ENCODE data around the gene SPATA9. TPM values are rescaled to one million over a fixed set of nuclear protein-coding genes. Genes with fewer than 3 reads are reported as not detected.

SPATA9 gene
- total RNA-seq, 1 donor from 2014 or later: not detected

DNA sequence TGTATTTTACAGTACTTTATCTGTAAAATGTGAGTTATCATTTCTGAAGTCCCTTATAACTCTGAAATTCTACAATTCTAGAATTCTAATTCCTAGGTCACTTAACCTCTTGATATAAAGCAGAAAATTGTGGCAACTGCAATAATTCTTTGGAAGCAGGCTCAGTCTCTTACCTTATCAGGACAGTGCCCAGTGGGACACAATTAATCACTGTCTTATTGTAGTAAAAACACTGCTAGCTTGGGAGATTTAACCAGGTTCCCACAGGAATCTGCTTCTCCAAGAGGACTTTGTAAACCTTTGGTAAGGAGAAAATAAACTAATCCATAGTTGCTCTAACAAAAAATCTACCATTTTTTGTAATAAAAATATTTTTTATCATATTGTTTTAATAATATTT lies 18.3 kb upstream of the SPATA9 start:
- no peak for ATAC-seq (ENCODE audit: poor library complexity)
- DNase-seq: no peak
- intact Hi-C loops (cut with DNase I): no loop called here

DNA sequence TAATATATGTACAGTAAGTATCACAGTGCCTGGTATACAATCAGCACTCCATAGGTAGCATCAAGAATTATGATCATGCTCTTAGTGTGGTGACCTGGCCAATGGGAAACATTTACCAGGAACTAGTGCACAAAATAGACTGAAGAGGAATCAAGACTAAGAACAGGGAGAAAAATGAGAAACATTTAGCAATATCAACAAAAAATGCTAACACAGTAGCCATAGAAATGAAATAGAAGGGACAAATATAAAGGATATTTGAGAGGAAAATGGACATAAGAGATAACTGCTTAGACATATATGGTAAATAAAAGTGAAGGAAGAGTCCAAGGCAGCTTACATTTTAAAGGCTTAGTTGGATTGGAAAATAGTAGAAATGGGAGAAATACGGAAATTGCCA lies 16.5 kb upstream of the SPATA9 start:
- ATAC-seq (ENCODE audit: poor library complexity) (no peak), DNase-seq (no peak)

DNA sequence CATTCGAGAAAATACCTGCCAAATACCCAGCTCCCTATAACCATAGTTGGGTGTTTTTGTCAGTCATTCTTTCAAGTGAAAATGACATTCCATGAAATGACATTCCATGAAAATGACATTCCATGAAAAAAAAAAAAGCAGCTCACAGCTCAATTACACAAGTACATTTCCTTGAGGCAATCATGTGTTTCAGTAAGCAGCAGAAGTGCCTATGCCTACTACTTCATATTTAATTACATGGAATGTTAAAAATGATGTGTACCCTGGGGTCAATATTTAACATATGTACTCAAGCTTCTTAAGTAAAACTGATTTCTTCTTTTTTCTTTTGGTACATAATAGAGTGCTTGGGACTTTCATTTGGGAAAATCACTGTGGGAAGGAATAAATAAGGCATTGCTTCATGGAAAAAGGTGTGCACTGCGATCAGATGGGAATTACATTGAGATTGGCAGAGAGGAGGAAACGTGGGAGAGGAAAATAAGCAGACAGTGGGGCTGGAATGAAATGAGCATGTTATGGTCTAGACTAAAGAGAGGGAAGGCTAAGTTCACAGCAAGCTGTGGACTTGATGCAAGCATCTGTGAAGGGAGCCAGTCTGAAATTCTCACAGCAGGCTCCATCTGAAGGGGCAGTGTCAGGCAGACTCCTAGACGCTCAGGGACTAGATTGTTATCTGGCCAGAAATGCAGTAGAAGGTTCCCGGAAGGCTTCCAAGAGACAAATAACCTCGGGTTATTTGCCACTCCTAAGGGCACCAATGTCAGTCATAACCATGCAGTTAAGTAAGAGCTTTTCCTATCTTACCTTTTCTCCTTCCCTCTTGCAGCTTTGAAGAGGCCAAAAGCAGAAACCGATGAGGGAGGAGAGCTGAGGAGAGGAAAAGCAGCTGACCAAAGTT lies 15.2 kb upstream of the SPATA9 start:
- intact Hi-C loops (cut with DNase I): no loop called here
- ATAC-seq (ENCODE audit: poor library complexity): no peak
- no peak for DNase-seq

More for the DNA sequence above, 16.5 kb upstream of the SPATA9 start:
- intact Hi-C loops (cut with DNase I): no loop called here

DNA sequence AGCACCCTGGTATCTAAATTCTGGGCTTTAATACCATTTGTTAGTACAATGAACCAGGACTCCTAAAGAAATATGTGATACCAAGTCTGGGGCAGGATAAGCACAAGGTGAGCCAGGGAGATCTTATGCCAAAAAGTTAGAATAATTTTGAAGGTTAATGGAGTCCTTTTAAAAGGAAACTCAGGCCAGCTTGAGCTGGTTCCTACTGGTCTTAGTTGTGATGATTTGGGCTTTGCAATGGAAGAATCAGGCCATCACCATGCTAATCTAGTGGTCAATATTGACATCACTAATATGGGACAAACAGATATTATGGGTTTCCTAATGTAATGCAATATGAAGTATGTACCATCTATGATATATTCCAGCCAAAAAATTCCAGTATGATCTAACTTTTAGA lies 7.5 kb upstream of the SPATA9 start:
- no peak for ATAC-seq (ENCODE audit: poor library complexity)
- DNase-seq: no peak
- intact Hi-C loops (cut with DNase I): no loop called here

DNA sequence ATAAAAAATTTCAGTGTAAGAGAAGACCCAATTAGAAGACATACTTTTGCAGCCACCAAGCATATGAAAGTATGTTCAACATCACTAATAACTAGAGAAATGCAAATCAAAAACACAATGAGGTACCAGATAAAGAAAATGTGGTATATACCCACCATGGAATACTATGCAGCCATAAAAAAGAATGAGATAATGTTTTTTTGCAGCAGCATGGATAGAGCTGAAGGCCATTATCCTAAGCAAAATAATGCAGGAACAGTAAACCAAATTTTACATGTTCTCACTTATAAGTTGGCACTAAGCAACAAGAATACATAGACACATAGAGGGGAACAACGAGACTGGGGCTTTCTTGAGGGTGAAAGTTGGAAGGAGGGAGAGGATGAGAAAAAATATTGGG lies 6.9 kb upstream of the SPATA9 start:
- ATAC-seq (ENCODE audit: poor library complexity) (no peak), DNase-seq (no peak)
- intact Hi-C loops (cut with DNase I): no loop called here

DNA sequence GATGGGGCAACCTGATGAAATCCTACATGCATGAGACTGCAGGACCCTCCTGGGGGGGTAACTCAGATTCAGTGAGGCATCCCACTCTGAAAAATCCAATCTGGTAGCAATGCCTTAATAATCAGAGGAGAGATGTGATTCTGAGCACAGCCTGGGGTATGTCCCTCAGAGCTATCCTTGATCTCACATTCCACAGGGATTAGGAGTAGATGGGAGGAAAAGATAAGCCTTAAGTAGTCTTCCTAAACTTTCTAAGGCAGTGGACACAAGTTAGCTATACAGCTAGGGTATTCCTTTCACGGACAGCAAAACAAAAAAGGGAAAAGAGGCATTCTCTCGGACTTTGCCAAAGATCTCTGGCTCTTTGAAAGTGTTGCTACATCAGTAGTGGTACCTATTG lies 3.9 kb upstream of the SPATA9 start:
- no peak for ATAC-seq (ENCODE audit: poor library complexity)
- intact Hi-C loops (cut with DNase I): no loop called here
- DNase-seq: no peak

DNA sequence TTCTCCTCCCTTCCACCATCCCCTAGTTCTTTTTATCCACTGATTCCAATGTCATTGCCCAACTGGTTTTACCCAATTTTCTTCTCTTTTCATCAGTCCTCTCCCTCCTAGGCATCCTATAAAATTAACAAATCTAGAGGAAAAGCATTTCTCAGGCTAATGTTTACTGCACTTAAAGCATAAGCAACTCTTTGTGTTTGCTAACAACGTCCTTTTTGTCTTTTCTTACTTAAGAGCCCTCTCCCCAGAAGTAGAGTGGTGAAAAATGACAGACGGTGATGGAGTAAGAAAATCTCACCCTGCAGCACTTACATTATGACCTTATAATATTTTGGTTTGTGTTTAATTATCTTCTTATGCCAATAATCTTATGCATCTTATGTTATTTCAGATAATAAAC lies 1.6 kb upstream of the SPATA9 start:
- intact Hi-C loops (cut with DNase I): no loop called here
- ATAC-seq (ENCODE audit: poor library complexity): no peak
- DNase-seq: no peak

DNA sequence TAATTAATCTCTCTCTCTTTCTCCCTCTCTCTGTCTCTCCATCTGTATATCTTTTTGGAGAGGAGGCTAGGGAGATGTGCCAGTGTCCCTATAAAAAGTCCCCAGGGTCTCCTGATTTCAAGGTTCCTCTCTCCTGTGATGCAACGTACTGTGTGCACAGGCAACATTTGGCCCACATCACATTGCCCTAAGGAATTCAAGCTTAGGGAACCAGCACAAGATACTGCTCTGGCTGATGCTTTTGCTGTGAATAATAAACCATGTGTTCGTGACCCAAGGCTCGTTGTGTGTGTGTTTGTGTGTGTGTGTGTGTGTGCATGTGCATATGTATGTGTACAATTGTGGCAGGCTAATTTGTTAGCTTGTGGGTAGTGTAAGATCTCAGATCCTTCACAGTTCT lies 9.7 kb downstream of the SPATA9 start:
- ATAC-seq (ENCODE audit: poor library complexity) (peak; percentile 69), DNase-seq (peak; percentile 53)
- intact Hi-C loops (cut with DNase I): no loop called here

DNA sequence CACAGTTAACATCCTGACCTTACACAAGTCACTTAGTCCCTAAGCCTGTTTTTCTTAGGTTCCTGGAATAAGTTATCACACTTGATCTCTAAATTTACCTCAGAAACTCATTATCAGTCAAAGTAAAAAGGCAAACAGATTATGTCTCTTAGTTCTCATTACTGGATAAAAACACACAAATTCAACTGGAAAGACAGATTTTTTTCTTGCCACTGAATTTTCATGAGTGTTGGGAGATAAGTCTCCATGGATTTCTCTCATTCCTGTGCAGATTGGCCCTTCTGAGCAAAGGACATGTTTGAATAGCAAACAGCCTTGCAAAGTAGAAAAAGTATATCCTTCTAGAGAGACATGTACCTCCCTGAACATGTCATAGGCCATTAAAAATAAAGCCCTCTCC lies 10.2 kb downstream of the SPATA9 start:
- no peak for ATAC-seq (ENCODE audit: poor library complexity)
- intact Hi-C loops (cut with DNase I): no loop called here
- no peak for DNase-seq

DNA sequence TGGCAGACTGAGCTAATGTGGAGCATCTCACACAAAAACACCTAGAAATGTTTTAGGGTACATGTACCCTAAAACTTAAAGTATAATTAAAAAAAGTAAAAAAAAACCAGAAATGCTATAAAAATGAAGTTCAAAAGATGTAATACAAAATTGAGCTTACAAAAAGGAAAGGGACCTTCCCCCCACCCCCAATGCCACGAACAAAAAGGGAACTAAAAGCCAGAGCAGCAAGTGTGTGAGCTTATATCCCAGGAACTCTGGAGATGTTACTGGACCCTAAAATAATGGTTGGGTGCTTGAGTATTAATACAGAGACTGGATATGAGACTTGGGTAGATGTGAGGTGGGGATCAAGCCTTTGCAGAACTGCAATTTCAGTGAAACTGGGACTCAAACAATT lies 11.0 kb downstream of the SPATA9 start:
- intact Hi-C loops (cut with DNase I): no loop called here
- ATAC-seq (ENCODE audit: poor library complexity): no peak
- no peak for DNase-seq

DNA sequence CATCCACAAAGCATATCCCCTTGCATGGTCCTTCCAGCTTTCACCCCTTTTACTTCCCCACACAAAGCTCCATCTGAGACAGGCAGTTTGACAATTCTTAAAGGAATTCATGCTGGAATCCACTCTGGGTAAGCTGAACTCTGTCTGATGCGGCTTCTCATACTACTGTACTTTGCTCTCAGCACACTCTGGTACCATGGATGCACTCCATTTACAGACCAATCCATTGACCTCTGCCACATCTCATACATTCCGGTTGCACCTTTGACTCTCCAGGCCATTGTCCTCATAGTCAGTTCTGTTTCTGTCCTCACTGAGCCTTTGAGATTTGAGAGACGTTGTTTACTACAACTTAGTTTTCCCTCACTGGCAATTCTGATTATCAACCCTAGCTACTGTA lies 12.2 kb downstream of the SPATA9 start:
- intact Hi-C loops (cut with DNase I): no loop called here
- DNase-seq (no peak), ATAC-seq (ENCODE audit: poor library complexity) (no peak)

DNA sequence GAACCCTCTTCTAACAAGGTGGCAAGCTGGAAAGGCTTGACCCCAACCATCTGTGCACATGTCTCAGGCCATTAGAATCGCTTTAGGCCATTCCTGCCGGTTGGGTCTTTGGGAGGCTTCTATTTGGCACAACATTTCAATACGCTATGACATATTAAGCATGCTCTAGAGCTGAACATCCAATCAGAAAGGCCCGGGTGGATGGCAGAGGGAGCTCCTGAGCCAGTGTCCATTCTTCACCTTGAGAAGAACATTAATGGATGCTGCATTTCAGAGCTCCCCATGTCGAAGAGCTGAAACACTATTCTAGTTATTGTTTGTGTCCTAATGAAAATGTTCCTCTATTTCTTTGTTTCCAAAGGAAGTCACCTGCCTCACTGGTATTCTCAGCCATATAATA lies 12.8 kb downstream of the SPATA9 start:
- ATAC-seq (ENCODE audit: poor library complexity) (no peak), DNase-seq (no peak)
- intact Hi-C loops (cut with DNase I): loop anchor here (5.0 kb wide), 1 partner anchor 67 kb away; no protein-coding TSS in a partner anchor

DNA sequence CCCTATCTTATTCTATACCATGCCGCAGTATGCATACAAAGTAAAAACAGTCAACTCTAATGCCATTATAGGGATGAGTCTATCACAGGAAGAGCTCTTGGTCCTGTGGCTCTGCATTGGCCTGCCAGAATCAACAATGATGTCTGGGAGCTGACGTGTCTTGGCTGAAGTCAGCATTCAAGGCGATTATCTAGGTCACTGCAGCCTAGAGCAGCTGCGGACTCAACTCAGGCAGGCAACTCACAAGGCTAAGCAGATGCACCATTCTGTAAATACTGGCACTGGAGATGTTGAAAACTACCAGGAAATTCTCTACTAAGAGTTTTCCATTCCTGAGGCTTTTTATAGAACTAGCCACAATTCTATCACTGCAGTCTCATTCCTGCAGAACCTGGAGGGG lies 13.3 kb downstream of the SPATA9 start:
- peak; percentile 75 for DNase-seq
- peak; percentile 93 for ATAC-seq (ENCODE audit: poor library complexity)
- intact Hi-C loops (cut with DNase I): loop anchor here (5.0 kb wide), 1 partner anchor 68 kb away; no protein-coding TSS in a partner anchor

DNA sequence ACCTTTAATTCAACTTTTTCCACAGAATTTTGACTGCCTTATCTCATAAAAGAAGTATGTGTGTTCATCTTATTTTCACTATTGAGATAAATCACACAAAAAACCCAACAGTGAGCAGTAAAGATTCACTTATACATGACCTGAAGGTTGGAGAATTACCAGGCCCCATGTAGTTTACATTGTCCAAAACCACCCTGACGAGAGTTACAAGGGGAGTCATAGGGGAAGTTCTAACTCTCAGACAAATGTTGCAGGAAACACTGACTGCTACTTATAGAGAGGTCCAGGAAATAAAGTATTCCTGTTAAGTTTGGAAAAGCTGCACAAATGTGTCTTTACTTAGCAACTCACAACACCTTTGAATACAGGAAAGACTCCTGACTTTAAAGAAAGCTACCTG lies 14.1 kb downstream of the SPATA9 start:
- DNase-seq (no peak), ATAC-seq (ENCODE audit: poor library complexity) (no peak)
- intact Hi-C loops (cut with DNase I): loop anchor here (5.0 kb wide), 1 partner anchor 69 kb away; no protein-coding TSS in a partner anchor

DNA sequence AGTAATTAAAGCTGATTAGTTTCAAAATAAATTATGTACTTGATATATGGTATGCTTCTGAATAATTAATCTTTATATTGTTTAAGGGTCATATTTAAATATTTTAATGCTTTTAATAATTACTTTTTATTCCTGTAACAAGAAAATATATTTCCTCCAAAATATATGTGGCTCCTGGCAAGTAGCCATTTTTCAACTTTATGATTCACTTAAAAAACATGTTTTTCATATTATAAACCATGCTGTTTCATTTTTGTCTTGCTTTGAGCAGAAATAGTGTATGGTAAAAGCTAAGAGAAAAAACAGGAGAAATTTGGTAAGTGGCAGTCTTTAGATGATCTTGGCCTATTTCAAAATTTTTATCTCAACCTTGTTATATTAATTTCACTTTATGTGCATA lies 14.6 kb downstream of the SPATA9 start:
- ATAC-seq (ENCODE audit: poor library complexity) (no peak), DNase-seq (no peak)
- intact Hi-C loops (cut with DNase I): loop anchor here (5.0 kb wide), 1 partner anchor 69 kb away; no protein-coding TSS in a partner anchor

DNA sequence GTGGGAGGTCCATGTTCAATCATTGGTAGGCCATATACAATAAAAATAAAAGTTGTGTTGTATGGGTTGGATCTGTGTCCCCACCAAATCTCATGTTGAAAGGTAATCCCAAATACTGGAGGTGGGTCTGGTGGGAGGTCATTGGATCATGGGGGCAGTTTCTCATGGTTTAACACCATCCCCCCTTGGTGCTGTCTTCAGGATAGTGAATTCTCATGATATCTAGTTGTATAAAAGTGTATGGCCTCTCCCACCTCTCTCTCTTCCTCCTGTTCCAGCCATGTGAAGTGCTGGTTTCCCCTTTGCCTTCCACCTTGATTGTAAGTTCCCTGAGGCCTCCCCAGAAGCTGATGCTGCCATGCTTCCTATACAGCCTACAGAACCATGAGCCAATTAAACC lies 15.1 kb downstream of the SPATA9 start:
- DNase-seq (no peak), ATAC-seq (ENCODE audit: poor library complexity) (no peak)
- intact Hi-C loops (cut with DNase I): loop anchor here (5.0 kb wide), 1 partner anchor 70 kb away; no protein-coding TSS in a partner anchor

DNA sequence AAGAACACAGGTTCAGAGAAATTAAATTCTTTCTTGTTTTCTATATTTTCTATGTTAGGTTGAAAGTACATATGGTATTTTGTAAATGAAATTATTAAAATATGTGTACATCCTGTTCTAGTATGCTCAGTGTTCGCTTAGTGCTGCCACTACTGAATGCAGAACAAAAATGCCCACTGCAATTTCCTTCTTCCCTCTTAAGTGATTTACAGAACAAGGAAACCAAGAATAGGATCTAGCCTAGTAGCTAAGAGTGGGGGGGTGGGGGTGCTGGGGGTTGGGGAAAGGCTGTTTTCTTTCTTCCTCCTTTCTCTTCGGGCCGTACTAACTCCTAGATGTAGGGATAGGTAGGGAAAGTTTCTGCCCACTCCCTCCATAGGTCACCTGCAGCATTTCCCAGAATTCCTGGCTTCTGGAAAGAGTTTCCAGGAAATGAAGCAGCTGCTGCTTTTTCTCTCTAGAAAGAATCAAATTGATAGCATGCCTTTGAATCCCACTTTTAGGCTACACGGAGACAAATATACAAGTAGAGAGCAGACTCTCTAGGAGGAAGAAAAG lies 15.7 kb downstream of the SPATA9 start:
- intact Hi-C loops (cut with DNase I): loop anchor here (5.0 kb wide), 1 partner anchor 70 kb away; no protein-coding TSS in a partner anchor
- ATAC-seq (ENCODE audit: poor library complexity) (no peak), DNase-seq (no peak)

DNA sequence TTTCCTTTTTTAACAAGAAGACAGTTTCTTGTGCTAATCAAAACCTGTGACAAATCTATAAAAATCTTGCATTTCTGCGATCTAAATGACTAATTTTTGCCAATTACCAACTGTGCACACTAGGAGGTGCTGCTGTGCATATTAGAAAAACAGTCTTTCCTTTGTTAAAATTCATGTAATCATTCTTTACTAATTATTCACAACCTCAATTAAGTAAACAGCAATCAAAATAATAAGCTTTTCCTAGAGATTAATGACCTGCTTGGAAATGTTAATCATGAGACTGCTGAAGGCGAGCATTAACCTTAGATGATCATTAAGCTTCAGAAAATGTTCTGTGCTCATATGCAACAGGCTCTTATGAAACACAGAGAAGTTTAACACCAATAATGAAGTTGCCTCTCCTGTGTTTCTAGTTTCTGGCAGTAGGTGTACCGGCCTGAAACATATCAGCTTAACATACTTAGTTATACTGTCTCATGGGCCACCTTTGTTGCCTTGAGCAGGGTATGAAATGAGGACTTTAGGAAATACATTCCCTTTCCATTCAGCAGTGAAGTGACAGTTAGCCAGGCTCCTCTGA lies 18.5 kb downstream of the SPATA9 start:
- peak; percentile 60 for ATAC-seq (ENCODE audit: poor library complexity)
- intact Hi-C loops (cut with DNase I): loop anchor here (2.0 kb wide), 1 partner anchor 183 kb away; no protein-coding TSS in a partner anchor

DNA sequence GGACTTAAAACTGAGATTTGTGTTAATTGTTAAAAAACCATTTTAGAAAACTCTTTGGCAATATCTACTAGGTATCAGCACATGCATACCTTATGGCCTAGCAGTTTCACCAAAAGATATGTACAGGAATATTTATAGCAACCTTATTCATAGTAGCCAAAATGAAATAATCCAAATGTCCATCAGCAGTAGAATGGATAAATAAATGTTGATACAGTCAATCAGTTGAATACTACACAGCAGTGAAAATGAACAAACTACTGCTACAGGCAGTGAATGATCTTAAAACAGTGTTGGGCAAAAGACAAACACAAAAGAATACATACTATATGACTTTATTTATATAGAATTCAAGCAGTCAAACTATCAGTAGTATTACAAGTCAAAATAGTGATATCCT lies 19.8 kb downstream of the SPATA9 start:
- intact Hi-C loops (cut with DNase I): no loop called here
- ATAC-seq (ENCODE audit: poor library complexity) (no peak), DNase-seq (no peak)

More for the DNA sequence above, 18.5 kb downstream of the SPATA9 start:
- DNase-seq: no peak

DNA sequence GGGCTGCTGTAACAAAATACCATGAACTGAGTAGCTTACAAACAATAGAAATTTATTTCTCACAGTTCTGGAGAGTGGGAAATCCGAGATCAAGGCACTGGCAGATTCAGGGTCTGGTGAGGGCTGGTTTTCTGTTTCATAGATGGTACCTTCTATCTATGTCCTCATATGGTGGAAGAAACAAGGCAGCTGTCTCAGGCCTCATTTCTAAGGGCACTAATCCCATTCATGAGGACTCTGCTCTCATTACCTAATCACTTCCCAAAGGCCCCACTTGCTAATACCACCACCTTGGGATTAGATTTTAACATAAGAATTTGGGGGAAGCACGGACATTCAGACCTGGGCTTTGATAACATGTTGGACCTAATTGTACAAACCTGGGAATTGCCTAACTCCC lies 22.7 kb downstream of the SPATA9 start:
- intact Hi-C loops (cut with DNase I): no loop called here
- ATAC-seq (ENCODE audit: poor library complexity) (no peak), DNase-seq (no peak)

All from Right ventricle myocardium superior (tissue), 1 donor.